Activated T-helper 1 cell treated with Interleukin-2 at 50 U/mL for 16 hours (primary cell): ENCODE data around the gene SPAG9.

Experiments
- DNase-seq: peaks from one replicate; pipeline ENCODE4 v3.0.0-alpha.2; 2020; ENCODE audit warnings: low read depth

SPAG9 gene

GRCh38 chr17:50989149-50989548 lies 131.5 kb downstream of the SPAG9 start:
- no peak for DNase-seq

GRCh38 chr17:50988427-50988826 lies 132.2 kb downstream of the SPAG9 start:
- no peak for DNase-seq

GRCh38 chr17:50986989-50987660 lies 133.5 kb downstream of the SPAG9 start:
- no peak for DNase-seq

- no peak for DNase-seq
Observed at GRCh38 chr17:50981279-50981678, 139.4 kb downstream of the SPAG9 start.

- DNase-seq, result no peak
Observed at GRCh38 chr17:50979524-50979927, 141.1 kb downstream of the SPAG9 start.

- DNase-seq, result no peak
Observed at GRCh38 chr17:50977487-50978159, 143.0 kb downstream of the SPAG9 start.

- no peak for DNase-seq
Observed at GRCh38 chr17:50976951-50977472, 143.7 kb downstream of the SPAG9 start.

GRCh38 chr17:50973557-50974494 lies 146.8 kb downstream of the SPAG9 start:
- no peak for DNase-seq

- DNase-seq, result no peak
Observed at GRCh38 chr17:50972577-50972976, 148.1 kb downstream of the SPAG9 start.

GRCh38 chr17:50967795-50968194 lies 152.9 kb downstream of the SPAG9 start:
- DNase-seq, result no peak

GRCh38 chr17:50966163-50966666 lies 154.5 kb downstream of the SPAG9 start:
- DNase-seq, result no peak

- DNase-seq, result no peak
Observed at GRCh38 chr17:50963139-50963538, 157.5 kb downstream of the SPAG9 start.

GRCh38 chr17:50961282-50962220 lies 159.1 kb downstream of the SPAG9 start:
- no peak for DNase-seq

- no peak for DNase-seq
Observed at GRCh38 chr17:50959341-50959740, 161.3 kb downstream of the SPAG9 start.

- no peak for DNase-seq
Observed at GRCh38 chr17:50957600-50958575, 162.8 kb downstream of the SPAG9 start.

GRCh38 chr17:50956750-50957523 lies 163.7 kb downstream of the SPAG9 start:
- peak; percentile 38 for DNase-seq

- DNase-seq, result no peak
Observed at GRCh38 chr17:50956409-50956749, 164.3 kb downstream of the SPAG9 start.

GRCh38 chr17:50955667-50956120 lies 165.0 kb downstream of the SPAG9 start:
- no peak for DNase-seq

GRCh38 chr17:50955160-50955559 lies 165.5 kb downstream of the SPAG9 start:
- no peak for DNase-seq
